K562 (cell line): Measurements from ENCODE around the gene RALGPS1. TPM values are rescaled to one million over a fixed set of nuclear protein-coding genes. Genes with fewer than 3 reads are reported as not detected.

Source experiments
- ATAC-seq: fragments of 200-7000 bp; cut with Tn5 transposase; 3 replicates; pipeline ENCODE4 v1.9.1; 2020; ENCODE audit warnings: moderate library complexity
- BruUV-seq: library from RNA; stranded (reverse); fragments of 400-500 nt; replicated peaks from 2 replicates; lab custom pipeline; 2021; lab: Mats Ljungman, UMichigan
- CTCF ChIA-PET: fragments of 300-600 bp; formaldehyde crosslinking; extraction: SDS; loops from one replicate; lab custom pipeline; 2021; ENCODE audit warnings: low intra/inter-chr PET ratio; lab: Yijun Ruan, JAX
- POLR2A ChIA-PET: fragments of 300-600, 350-650 bp; sonication (Branson Sonifier 250); formaldehyde crosslinking; extraction: SDS; loops from one replicate; lab custom pipeline; 2021; ENCODE audit warnings: antibody characterized with exemption, inconsistent platforms; lab: Yijun Ruan, JAX
- DNase-seq, 4 experiments: peaks; one replicate each; pipeline versions ENCODE4 v3.0.0 to v3.0.0-alpha.2; 2011 to 2018; ENCODE audit warnings: low spot score in 3 of 4, mixed read lengths in 3 of 4; ENCODE audit errors: extremely low read depth in 1 of 4
- FAIRE-seq: peaks from 2 replicates; lab custom pipeline; 2011; peaks lifted over from hg19 to GRCh38; lab: Jason Lieb, UNC
- H2AFZ ChIP-seq: 2 replicates; pipeline ENCODE4 v1.6.0; 2011; ENCODE audit warnings: low read depth, low read length, control low read depth, inconsistent platforms
- H3K27ac ChIP-seq: fragments of 200-600 bp; 3 replicates; pipeline ENCODE4 v1.8.0; 2011; ENCODE audit warnings: low read depth, mild to moderate bottlenecking, control low read depth, inconsistent platforms, low read length, moderate library complexity, mixed read lengths; ENCODE audit errors: extremely low read depth
- H3K27me3 ChIP-seq, 2 experiments: fragments of 300-600 bp in 1 of 2; 2 replicates in 1 of 2; 3 replicates in 1 of 2; pipeline versions ENCODE4 v1.6.0 to v1.8.0; 2011; ENCODE audit warnings: inconsistent platforms in 2 of 2, low read length in 2 of 2, mild to moderate bottlenecking in 1 of 2, mixed read lengths in 1 of 2, moderate library complexity in 1 of 2; ENCODE audit not compliant: control insufficient read depth in 2 of 2, insufficient read depth in 2 of 2
- H3K36me3 ChIP-seq: fragments of 300-600 bp; 3 replicates; pipeline ENCODE4 v1.8.0; 2011; ENCODE audit warnings: mild to moderate bottlenecking, low read length, inconsistent platforms; ENCODE audit not compliant: control insufficient read depth, insufficient read depth
- H3K4me1 ChIP-seq, 2 experiments: fragments of 200-600 bp in 1 of 2; replicated peaks in 1 of 2; 2 replicates in 1 of 2; 3 replicates in 1 of 2; pipeline versions ENCODE4 v1.5.1 to v1.8.0; 2011; ENCODE audit warnings: inconsistent platforms in 2 of 2, low read length in 2 of 2, mild to moderate bottlenecking in 1 of 2, mixed read lengths in 1 of 2, moderate library complexity in 1 of 2; ENCODE audit not compliant: control insufficient read depth in 2 of 2, insufficient read depth in 2 of 2
- H3K4me2 ChIP-seq: 2 replicates; pipeline ENCODE4 v1.6.1; 2011; ENCODE audit warnings: low read length, control low read depth, inconsistent platforms, mixed read lengths; ENCODE audit not compliant: insufficient read depth
- H3K4me3 ChIP-seq: fragments of 200-600 bp; sonication (generic), shearing (Covaris generic); 2 replicates; pipeline ENCODE4 v1.5.1; 2016; ENCODE audit warnings: control low read depth, inconsistent platforms
- H3K79me2 ChIP-seq: fragments of 200-600 bp; 3 replicates; pipeline ENCODE4 v1.8.0; 2011; ENCODE audit warnings: low read length, inconsistent platforms; ENCODE audit not compliant: control insufficient read depth, insufficient read depth
- H3K9ac ChIP-seq, 2 experiments: 2 replicates each; pipeline versions ENCODE4 v1.6.0 to v1.6.1; 2011; ENCODE audit warnings: low read depth in 2 of 2, low read length in 2 of 2, control low read depth in 1 of 2, inconsistent platforms in 1 of 2, mild to moderate bottlenecking in 1 of 2, mixed read lengths in 1 of 2; ENCODE audit not compliant: insufficient read depth in 1 of 2
- H3K9me1 ChIP-seq: one replicate; pipeline ENCODE4 v1.6.0; 2011; ENCODE audit warnings: inconsistent platforms, mild to moderate bottlenecking, low read length, moderate library complexity; ENCODE audit not compliant: control insufficient read depth, insufficient read depth
- H3K9me3 ChIP-seq: replicated peaks from 2 replicates; pipeline ENCODE4 v1.5.1; 2011; ENCODE audit warnings: low read depth, low read length, inconsistent platforms; ENCODE audit not compliant: control insufficient read depth, insufficient read depth
- H4K20me1 ChIP-seq: replicated peaks from 2 replicates; pipeline ENCODE4 v1.6.1; 2011; ENCODE audit warnings: low read length, inconsistent platforms, mixed read lengths; ENCODE audit not compliant: control insufficient read depth, insufficient read depth
- CBX8 ChIP-seq: fragments of 200-600 bp; sonication (generic); IDR thresholded peaks from 2 replicates; pipeline ENCODE4 v1.6.1; 2012; ENCODE audit warnings: borderline replicate concordance, mixed run types, low read depth, mild to moderate bottlenecking, moderate library complexity, mixed read lengths, low read length, control low read depth, inconsistent platforms; ENCODE audit not compliant: poor library complexity, severe bottlenecking; ENCODE audit errors: extremely low read depth
- CREB3 ChIP-seq: fragments of 450-650 bp; conservative IDR thresholded peaks from 2 replicates; pipeline ENCODE4 v1.6.1; 2016; ENCODE audit warnings: missing genetic modification characterization, low read depth, mild to moderate bottlenecking, missing compliant biosample characterization, moderate library complexity
- HES1 ChIP-seq: fragments of 450-650 bp; IDR thresholded peaks from 2 replicates; pipeline ENCODE4 v1.6.1; 2016; ENCODE audit warnings: low read depth, mild to moderate bottlenecking, moderate library complexity
- MCM3 ChIP-seq: fragments of 450-650 bp; IDR thresholded peaks from 2 replicates; pipeline ENCODE4 v1.6.1; 2016
- MNT ChIP-seq, 2 experiments: fragments of 450-650 bp; conservative IDR thresholded peaks; 2 replicates each; pipeline ENCODE4 v1.6.1; 2017; ENCODE audit warnings: mild to moderate bottlenecking in 2 of 2, moderate library complexity in 2 of 2
- PHF21A ChIP-seq: fragments of 450-650 bp; IDR thresholded peaks from 2 replicates; pipeline ENCODE4 v1.6.1; 2017; ENCODE audit warnings: low read depth, borderline replicate concordance
- SMAD4 ChIP-seq: fragments of 250-450 bp; sonication (Bioruptor Pico); conservative IDR thresholded peaks from 2 replicates; pipeline ENCODE4 v1.8.0; 2021; ENCODE audit warnings: inconsistent platforms, mild to moderate bottlenecking, moderate library complexity
- TCF3 ChIP-seq: sonication (generic); formaldehyde crosslinking; IDR thresholded peaks from 2 replicates; pipeline ENCODE4 v1.4.0; 2020; ENCODE audit warnings: mild to moderate bottlenecking, missing genetic modification reagents
- ZNF24 ChIP-seq: fragments of 450-650 bp; IDR thresholded peaks from 2 replicates; pipeline ENCODE4 v1.6.1; 2016
- ZNF311 ChIP-seq: fragments of 250-450 bp; sonication (Bioruptor Pico); IDR thresholded peaks from 2 replicates; pipeline ENCODE4 v1.4.0; 2020; ENCODE audit warnings: mild to moderate bottlenecking, moderate library complexity
- ZNF408 ChIP-seq: fragments of 250-450 bp; sonication (Bioruptor Pico); IDR thresholded peaks from 2 replicates; pipeline ENCODE4 v1.4.0; 2020; ENCODE audit warnings: low read depth, mild to moderate bottlenecking, moderate library complexity
- WGBS: fragments of 100-300 bp; shearing (Covaris generic); methylation state at CpG from one replicate; pipeline ENCODE4 v1.1.6; 2016; ENCODE audit warnings: low coverage, mixed read lengths; ENCODE audit not compliant: insufficient coverage; ENCODE audit errors: missing lambda C conversion rate; 5-methylcytosine and 5-hydroxymethylcytosine counted together
- in situ Hi-C: fragments of 300-500 bp; cut with MboI; formaldehyde crosslinking; loops from 4 replicates; pipeline ENCODE4 v1.15.0; 2018; ENCODE audit warnings: inconsistent platforms, mixed read lengths
- intact Hi-C: fragments of 100-400 bp; cut with micrococcal nuclease; formaldehyde crosslinking; loops from 2 replicates; pipeline ENCODE4 v1.14.2; 2022
- polyA plus RNA-seq, 8 experiments: library from polyadenylated mRNA; depleted of rRNA in 4 of 8; stranded (reverse) in 5 of 8; unstranded in 3 of 8; fragments of >200 nt; fragmentation: Nextera tagmentation in 2 of 8; fragmentation: Illumina TruSeq in 1 of 8; extraction: Ambion mirVana in 2 of 8; extraction: Trizol in 1 of 8; gene quantifications; 2 replicates each; pipeline versions ENCODE4 v1.2.1 to v1.2.3, GENCODE V29; 2011 to 2014; ENCODE audit warnings: inconsistent platforms in 1 of 8, missing spikeins in 1 of 8
- total RNA-seq, 7 experiments: library from RNA; depleted of rRNA in 6 of 7; stranded (reverse); fragments of >200 nt in 6 of 7; fragmentation: Illumina TruSeq in 2 of 7; extraction: Trizol in 2 of 7; gene quantifications; 2 replicates each; pipeline versions ENCODE4 v1.2.1 to v1.2.3, GENCODE V29; 2011 to 2021; ENCODE audit warnings: low replicate concordance in 1 of 7
- TF ChIP-seq, protein P1 (sequence below): fragments of 250-450 bp; sonication (Bioruptor Pico); IDR thresholded peaks from 2 replicates; pipeline ENCODE4 v1.5.0; 2021

RALGPS1 gene
- total and polyA plus RNA-seq, 9 of the 15 experiments (the other 6 are each of a cell fraction or from before 2014, with no cell fraction given): 0.04 to 2.6 (median 1.5) TPM

DNA sequence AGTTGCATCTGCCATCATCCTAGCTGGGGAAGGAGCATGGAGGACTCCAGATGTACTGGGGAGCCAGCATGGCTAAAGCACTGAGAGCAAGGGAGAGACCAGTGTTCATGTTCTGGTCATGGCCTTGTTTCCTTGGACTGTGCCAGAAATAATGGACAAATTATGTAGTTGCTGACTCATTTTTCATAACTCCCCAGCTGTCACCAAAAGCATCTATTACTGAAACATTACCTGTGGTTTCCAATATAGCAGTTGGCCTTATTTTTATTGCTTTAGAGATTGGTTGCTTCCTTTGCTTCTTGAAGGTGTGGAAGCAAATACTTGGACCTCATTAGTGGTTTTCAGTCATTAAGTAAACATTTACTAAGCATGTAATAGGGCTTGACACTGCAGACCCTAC lies 11.3 kb downstream of the RALGPS1 start:
- Histone ChIP-seq H2AFZ (no peak overlapping the region), H3K4me2 (no peak overlapping the region), H3K27me3 (peaks cover 16 to 48% of the 10 kb centered on the region in 2 experiments), H3K79me2 (no peaks in the 10 kb centered on the region), H3K9me3 (no peaks in the 10 kb centered on the region), H3K4me3 (no peak overlapping the region), H4K20me1 (peaks cover 2% of the 10 kb centered on the region), H3K4me1 (no peaks in the 10 kb centered on the region), H3K36me3 (no peaks in the 10 kb centered on the region), H3K27ac (no peak overlapping the region), H3K9me1 (no peaks in the 10 kb centered on the region), H3K9ac (no peak overlapping the region)
- no TSS peak for BruUV-seq
- POLR2A ChIA-PET: interaction anchor here (0.6 to 0.8 kb wide), 3 partner anchors 14 to 285 kb away, joined by 3 read pairs; no protein-coding TSS in a partner anchor
- no peak for ATAC-seq
- in situ Hi-C loops (loop anchor here (25.0 kb wide), 1 partner anchor 986 kb away; the partner anchor contains the start of gene ST6GALNAC4), intact Hi-C loops (no loop called here)
- CTCF ChIA-PET: no interaction called here
- no peak for TF ChIP-seq MNT (conservative IDR thresholded peaks at IDR 0.05)
- no peak for TF ChIP-seq CBX8
- DNase-seq: no peak
- no peak for FAIRE-seq

GRCh38 chr9:126926364-126926763 lies 11.8 kb downstream of the RALGPS1 start:
- ATAC-seq (no peak), DNase-seq (no peak), FAIRE-seq (no peak)
- H3K9me1 ChIP-seq: no peaks in the 10 kb centered on the region
- H3K4me1 ChIP-seq: no peaks in the 10 kb centered on the region
- H3K9ac ChIP-seq: no peak overlapping the region
- H3K36me3 ChIP-seq: no peaks in the 10 kb centered on the region
- no TSS peak for BruUV-seq
- 0% methylated on average over 2 of the region's 2 CpGs for WGBS
- no peaks in the 10 kb centered on the region for H3K79me2 ChIP-seq
- CTCF ChIA-PET: no interaction called here
- H3K27ac ChIP-seq: no peak overlapping the region
- intact Hi-C loops: no loop called here
- in situ Hi-C loops: loop anchor here (25.0 kb wide), 1 partner anchor 986 kb away; the partner anchor contains the start of gene ST6GALNAC4
- no peak overlapping the region for H3K4me3 ChIP-seq
- H3K4me2 ChIP-seq: no peak overlapping the region
- H3K27me3 ChIP-seq: peaks cover 17 to 45% of the 10 kb centered on the region in 2 experiments
- H3K9me3 ChIP-seq: no peaks in the 10 kb centered on the region
- H4K20me1 ChIP-seq: no peaks in the 10 kb centered on the region; the same call in 1 of the 2 replicates
- H2AFZ ChIP-seq: no peak overlapping the region
- POLR2A ChIA-PET: interaction anchor here (0.6 kb wide), 1 partner anchor 13 kb away, joined by 3 read pairs; no protein-coding TSS in a partner anchor
- TF ChIP-seq ZNF24 (no peak), HES1 (no peak), MCM3 (no peak), ZNF408 (no peak), SMAD4 (CRISPR knock-in tag) (no peak), CREB3 (tag) (no peak), TCF3 (no peak), ZNF311 (no peak), PHF21A (no peak)
- TF ChIP-seq, protein P1, sequence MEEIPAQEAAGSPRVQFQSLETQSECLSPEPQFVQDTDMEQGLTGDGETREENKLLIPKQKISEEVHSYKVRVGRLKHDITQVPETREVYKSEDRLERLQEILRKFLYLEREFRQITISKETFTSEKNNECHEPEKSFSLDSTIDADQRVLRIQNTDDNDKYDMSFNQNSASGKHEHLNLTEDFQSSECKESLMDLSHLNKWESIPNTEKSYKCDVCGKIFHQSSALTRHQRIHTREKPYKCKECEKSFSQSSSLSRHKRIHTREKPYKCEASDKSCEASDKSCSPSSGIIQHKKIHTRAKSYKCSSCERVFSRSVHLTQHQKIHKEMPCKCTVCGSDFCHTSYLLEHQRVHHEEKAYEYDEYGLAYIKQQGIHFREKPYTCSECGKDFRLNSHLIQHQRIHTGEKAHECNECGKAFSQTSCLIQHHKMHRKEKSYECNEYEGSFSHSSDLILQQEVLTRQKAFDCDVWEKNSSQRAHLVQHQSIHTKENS: no peak
